Psoas muscle (tissue), 8 donors: ENCODE measurements around the gene TAC3. TPM values are rescaled to one million over a fixed set of nuclear protein-coding genes. Genes with fewer than 3 reads are reported as not detected.

ENCODE experiments used
- ATAC-seq, 4 donors: fragments of 200-7000 bp; cut with Tn5 transposase; one replicate each; pipeline ENCODE4 v1.9.1; 2020; ENCODE audit warnings: moderate library complexity in 3 of 4, mild to moderate bottlenecking in 2 of 4
- DNase-seq, 2 donors: peaks; one replicate each; pipeline ENCODE4 v3.0.0-alpha.2; 2020
- H3K27ac ChIP-seq: fragments of 200-600 bp; one replicate; pipeline ENCODE4 v1.8.0; 2022
- H3K27me3 ChIP-seq, 3 donors: fragments of 200-600 bp in 1 of 3; one replicate each; pipeline versions ENCODE4 v1.6.1 to v1.8.0; 2013 to 2022; ENCODE audit warnings: low read length in 2 of 3, mild to moderate bottlenecking in 2 of 3, moderate library complexity in 1 of 3; ENCODE audit not compliant: insufficient read depth in 3 of 3
- H3K36me3 ChIP-seq, 2 donors: fragments of 200-600 bp in 1 of 2; one replicate each; pipeline versions ENCODE4 v1.6.1 to v1.8.0; 2013 to 2022; ENCODE audit warnings: low read depth in 1 of 2, mild to moderate bottlenecking in 1 of 2, moderate library complexity in 1 of 2; ENCODE audit not compliant: insufficient read depth in 1 of 2
- H3K4me1 ChIP-seq: fragments of 200-600 bp; one replicate; pipeline ENCODE4 v1.8.0; 2022
- H3K4me3 ChIP-seq: fragments of 200-600 bp; one replicate; pipeline ENCODE4 v1.8.0; 2022; ENCODE audit warnings: mild to moderate bottlenecking
- H3K9me3 ChIP-seq: fragments of 200-600 bp; one replicate; pipeline ENCODE4 v1.8.0; 2022
- CTCF ChIP-seq: fragments of 200-600 bp; IDR thresholded peaks from one replicate; pipeline ENCODE4 v1.8.0; 2022; ENCODE audit warnings: antibody characterized with exemption
- WGBS, 3 donors: extraction: QIAGEN DNeasy Blood & Tissue Kit; methylation state at CpG; one replicate each; pipeline versions ENCODE4 v1.1.6 to v1.1.7; 2013; 5-methylcytosine and 5-hydroxymethylcytosine counted together
- intact Hi-C, 2 donors: fragments of 100-400 bp; cut with DNase I; formaldehyde crosslinking; loops; one replicate each; pipeline versions ENCODE4 v1.11.0 to v1.14.2; 2022
- polyA plus RNA-seq, 3 donors: library from polyadenylated mRNA; stranded (reverse); fragments of 200-250 nt; gene quantifications; one replicate each; pipeline ENCODE4 v1.2.3, GENCODE V29; 2013
- total RNA-seq, 4 donors: library from RNA; stranded (reverse); fragmentation: NEBNext Ultra II Directional in 2 of 4; extraction: Animal tissue kit (Norgen Biotek cat#: 25700) in 2 of 4; gene quantifications; one replicate each; pipeline versions ENCODE4 v1.2.1 to v1.2.4, GENCODE V29; 2021 to 2023
- donor health status: healthy with polysubstance abuse.
- donor health status: DM: no; HTN: no; CAD: no; lungs with moderate emphysema.
- donor health status: Bipolar disorder and iron deficiency.
- donor health status: healthy.
- donor health status: DM: yes; HTN: yes; CAD: no.
- donor health status: DM: no; HTN: no; CAD: no.
- donor health status: DM: no; HTN: no; CAD: no.
- donor health status: DM: yes; HTN: yes; CAD: no.

Gene TAC3
- total and polyA plus RNA-seq, 7 donors, result 0.09 TPM; not detected in 6

GRCh38 chr12:56995201-56995929, 21.0 kb downstream of the TAC3 start:
- WGBS, 3 donors, result 92 to 97% (median 93%) methylated on average over 26 of the region's 26 CpGs
- H3K4me3 ChIP-seq, result no peak overlapping the region
- DNase-seq (no peak), ATAC-seq (no peak)
- no peaks in the 10 kb centered on the region for H3K4me1 ChIP-seq
- H3K36me3 ChIP-seq, result peaks cover 0 to 24% of the 10 kb centered on the region in 2 donors
- intact Hi-C loops, result loop anchor here in 1 of 2 donors (10.0 kb wide), 1 partner anchor 481 kb away; no protein-coding TSS in a partner anchor
- H3K27me3 ChIP-seq, result no peaks in the 10 kb centered on the region
- TF ChIP-seq CTCF, result no peak
- H3K9me3 ChIP-seq, result no peaks in the 10 kb centered on the region
- H3K27ac ChIP-seq, result no peak overlapping the region

- ATAC-seq (no peak), DNase-seq (no peak)
- intact Hi-C loops, result loop anchor here in 1 of 2 donors (10.0 kb wide), 1 partner anchor 479 kb away; no protein-coding TSS in a partner anchor
- H3K27me3 ChIP-seq, result no peaks in the 10 kb centered on the region
- no peak overlapping the region for H3K4me3 ChIP-seq
- WGBS, 3 donors, result 62 to 70% (median 63%) methylated on average over 10 of the region's 10 CpGs
- H3K9me3 ChIP-seq, result no peaks in the 10 kb centered on the region
- H3K4me1 ChIP-seq, result no peaks in the 10 kb centered on the region
- no peak overlapping the region for H3K27ac ChIP-seq
- no peak for TF ChIP-seq CTCF
- peaks cover 0 to 14% of the 10 kb centered on the region in 2 donors for H3K36me3 ChIP-seq
Measured at GRCh38 chr12:56994231-56994746, 22.0 kb downstream of the TAC3 start.

DNA sequence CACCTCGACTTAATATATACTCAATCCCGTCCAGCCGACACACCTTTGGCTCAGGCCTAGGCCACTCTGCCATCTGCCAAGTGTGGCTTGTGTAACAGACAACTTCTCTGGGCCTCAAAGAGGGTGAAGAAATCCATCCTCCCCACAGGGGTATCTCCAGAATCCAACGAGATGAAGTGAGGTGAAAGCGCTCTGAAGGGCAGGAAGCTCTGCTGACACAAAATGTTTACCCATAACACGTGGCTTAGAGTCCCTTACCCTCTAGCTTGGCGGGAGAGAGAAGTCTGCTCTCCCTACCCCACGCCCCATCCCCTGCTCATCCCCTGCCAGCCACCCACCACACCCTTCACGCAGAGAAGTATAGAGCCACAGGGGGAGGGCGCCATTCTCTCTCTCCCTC, 23.0 kb downstream of the TAC3 start:
- Histone ChIP-seq H3K4me1 (no peaks in the 10 kb centered on the region), H3K36me3 (peaks cover 0 to 6% of the 10 kb centered on the region in 2 donors), H3K27ac (no peak overlapping the region), H3K4me3 (no peak overlapping the region), H3K27me3 (no peaks in the 10 kb centered on the region), H3K9me3 (no peaks in the 10 kb centered on the region)
- intact Hi-C loops, result loop anchor here in 1 of 2 donors (10.0 kb wide), 1 partner anchor 479 kb away; no protein-coding TSS in a partner anchor
- 73 to 78% (median 74%) methylated on average over 10 of the region's 10 CpGs for WGBS, 3 donors
- DNase-seq (no peak), ATAC-seq (no peak)
- TF ChIP-seq CTCF, result no peak

DNA sequence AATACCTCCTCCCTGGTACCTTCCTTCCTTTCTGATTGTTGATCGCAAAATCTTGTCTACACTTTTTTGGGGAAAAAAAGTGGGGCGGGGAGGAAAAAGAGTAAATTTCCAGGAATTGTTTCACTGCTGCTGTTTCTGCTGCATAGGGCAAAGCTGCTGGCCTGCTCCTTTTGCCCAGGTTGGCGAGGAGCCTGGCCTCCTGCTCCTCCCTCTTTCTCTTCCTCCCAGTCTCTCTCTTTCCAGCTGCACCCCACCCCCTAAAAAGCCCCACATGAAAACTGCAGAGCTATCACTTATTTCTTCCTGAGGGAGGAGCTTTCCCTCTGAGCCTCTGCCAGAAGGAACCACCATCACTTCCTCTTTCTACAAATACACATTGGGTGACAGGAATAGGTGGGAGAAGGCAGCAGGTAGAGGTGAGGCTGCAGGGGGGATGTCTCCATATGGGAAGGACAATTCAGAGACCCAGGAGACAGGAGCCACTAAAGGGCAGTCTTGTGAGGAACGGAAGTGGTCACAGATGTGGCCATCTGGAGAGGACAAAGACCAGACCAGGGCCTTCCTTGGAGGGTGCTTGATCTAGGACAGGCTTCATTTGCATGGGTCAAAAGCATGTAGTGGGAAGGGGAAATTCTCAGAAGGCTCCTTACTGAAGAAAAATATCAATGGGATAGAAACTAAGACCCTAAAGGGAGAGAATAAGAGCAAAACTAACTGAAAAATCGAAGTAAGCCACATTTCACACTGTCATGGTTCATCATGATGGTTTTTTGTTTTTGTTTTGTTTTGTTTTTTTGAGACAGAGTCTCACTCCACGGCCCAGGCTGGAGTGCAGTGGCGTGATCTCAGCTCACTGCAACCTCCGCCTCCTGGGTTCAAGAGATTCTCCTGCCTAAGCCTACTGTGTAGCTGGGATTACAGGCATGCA, 24.7 kb downstream of the TAC3 start:
- ATAC-seq (no peak), DNase-seq (peak; percentile 36 to 66)
- Histone ChIP-seq H3K36me3 (peaks cover 0 to 6% of the 10 kb centered on the region in 2 donors), H3K27ac (no peak overlapping the region), H3K9me3 (no peaks in the 10 kb centered on the region), H3K27me3 (no peaks in the 10 kb centered on the region), H3K4me1 (peaks cover 9% of the 10 kb centered on the region), H3K4me3 (no peak overlapping the region)
- intact Hi-C loops, result loop anchor here in 1 of 2 donors (10.0 kb wide), 1 partner anchor 477 kb away; no protein-coding TSS in a partner anchor
- TF ChIP-seq CTCF, result no peak
- WGBS, 3 donors, result 64 to 67% (median 66%) methylated on average over 8 of the region's 8 CpGs
